Activated CD8-positive, alpha-beta T cell treated with anti-CD3 and anti-CD28 coated beads, Interleukin-2, amount 10 ng/mL, durations not matched to agents 7 days and 5 days (primary cell): Measurements from ENCODE around the gene GLA. TPM values are rescaled to one million over a fixed set of nuclear protein-coding genes. Genes with fewer than 3 reads are reported as not detected.

Experiments
- ATAC-seq: fragments of 150-1000 bp; cut with Tn5 transposase; one replicate; pipeline ENCODE4 v1.10.0; 2021; ENCODE audit warnings: moderate library complexity
- CTCF ChIA-PET: fragments of 350-600 bp; sonication (Branson Sonifier 250); formaldehyde crosslinking; loops from one replicate; lab custom pipeline; 2021; ENCODE audit warnings: antibody characterized with exemption; lab: Charles Lee
- POLR2A ChIA-PET: fragments of 350-600 bp; sonication (Branson Sonifier 250); formaldehyde crosslinking; loops from one replicate; lab custom pipeline; 2021; ENCODE audit warnings: antibody characterized with exemption; lab: Charles Lee
- DNase-seq: peaks from one replicate; pipeline ENCODE4 v3.0.0-alpha.2; 2020
- H3K27ac Mint-ChIP-seq: one replicate; pipeline ENCODE4 v1.8.0; 2021; ENCODE audit warnings: mild to moderate bottlenecking, mixed read lengths
- H3K27me3 Mint-ChIP-seq: one replicate; pipeline ENCODE4 v1.8.0; 2021; ENCODE audit warnings: low read depth, mixed read lengths
- H3K36me3 Mint-ChIP-seq: one replicate; pipeline ENCODE4 v1.8.0; 2021; ENCODE audit warnings: low read depth, mixed read lengths
- H3K4me1 Mint-ChIP-seq: one replicate; pipeline ENCODE4 v1.8.0; 2021; ENCODE audit warnings: low read depth, mixed read lengths
- H3K4me3 Mint-ChIP-seq: one replicate; pipeline ENCODE4 v1.8.0; 2021; ENCODE audit warnings: mild to moderate bottlenecking, mixed read lengths
- H3K9me3 Mint-ChIP-seq: one replicate; pipeline ENCODE4 v1.8.0; 2022; ENCODE audit warnings: mixed read lengths; ENCODE audit not compliant: insufficient read depth
- total RNA-seq, 2 experiments: library from RNA; stranded (reverse); gene quantifications; one replicate each; pipeline ENCODE4 v1.2.3, GENCODE V29; 2021

Gene GLA
- total RNA-seq, 2 experiments from 2014 or later = 34.7 to 38.4 TPM

- no peaks in the 10 kb centered on the region for H3K27me3 Mint-ChIP-seq
- ChIA-PET CTCF (interaction anchor here (1.5 to 2.6 kb wide), 2 partner anchors 10 to 341 kb away, joined by 3 to 15 read pairs; no protein-coding TSS in a partner anchor), POLR2A (interaction anchor here (1.0 to 1.2 kb wide), 3 partner anchors 10 to 515 kb away, joined by 3 to 5 read pairs (median 4); partner anchors contain the start of gene ZMAT1)
- H3K9me3 Mint-ChIP-seq = no peaks in the 10 kb centered on the region
- ATAC-seq (no peak), DNase-seq (no peak)
- peak overlapping the region; percentile 78 for H3K4me3 Mint-ChIP-seq
- H3K36me3 Mint-ChIP-seq = peaks cover 13% of the 10 kb centered on the region
- H3K4me1 Mint-ChIP-seq = peaks cover 33% of the 10 kb centered on the region
- H3K27ac Mint-ChIP-seq = peak overlapping the region; percentile 34
Observed at GRCh38 chrX:101417190-101417589, 9.5 kb upstream of the GLA start.

GRCh38 chrX:101416691-101417090 lies 9.0 kb upstream of the GLA start:
- CTCF ChIA-PET = interaction anchor here (1.5 to 2.6 kb wide), 2 partner anchors 10 to 342 kb away, joined by 3 to 15 read pairs; no protein-coding TSS in a partner anchor
- DNase-seq (no peak), ATAC-seq (no peak)
- peaks cover 18% of the 10 kb centered on the region for H3K36me3 Mint-ChIP-seq
- H3K27me3 Mint-ChIP-seq = no peaks in the 10 kb centered on the region
- peak overlapping the region; percentile 34 for H3K27ac Mint-ChIP-seq
- POLR2A ChIA-PET = interaction anchor here (1.0 to 1.2 kb wide), 2 partner anchors 10 to 515 kb away, joined by 3 to 5 read pairs; partner anchors contain the start of gene ZMAT1
- H3K4me1 Mint-ChIP-seq = peaks cover 35% of the 10 kb centered on the region
- no peak overlapping the region for H3K4me3 Mint-ChIP-seq
- no peaks in the 10 kb centered on the region for H3K9me3 Mint-ChIP-seq

DNA sequence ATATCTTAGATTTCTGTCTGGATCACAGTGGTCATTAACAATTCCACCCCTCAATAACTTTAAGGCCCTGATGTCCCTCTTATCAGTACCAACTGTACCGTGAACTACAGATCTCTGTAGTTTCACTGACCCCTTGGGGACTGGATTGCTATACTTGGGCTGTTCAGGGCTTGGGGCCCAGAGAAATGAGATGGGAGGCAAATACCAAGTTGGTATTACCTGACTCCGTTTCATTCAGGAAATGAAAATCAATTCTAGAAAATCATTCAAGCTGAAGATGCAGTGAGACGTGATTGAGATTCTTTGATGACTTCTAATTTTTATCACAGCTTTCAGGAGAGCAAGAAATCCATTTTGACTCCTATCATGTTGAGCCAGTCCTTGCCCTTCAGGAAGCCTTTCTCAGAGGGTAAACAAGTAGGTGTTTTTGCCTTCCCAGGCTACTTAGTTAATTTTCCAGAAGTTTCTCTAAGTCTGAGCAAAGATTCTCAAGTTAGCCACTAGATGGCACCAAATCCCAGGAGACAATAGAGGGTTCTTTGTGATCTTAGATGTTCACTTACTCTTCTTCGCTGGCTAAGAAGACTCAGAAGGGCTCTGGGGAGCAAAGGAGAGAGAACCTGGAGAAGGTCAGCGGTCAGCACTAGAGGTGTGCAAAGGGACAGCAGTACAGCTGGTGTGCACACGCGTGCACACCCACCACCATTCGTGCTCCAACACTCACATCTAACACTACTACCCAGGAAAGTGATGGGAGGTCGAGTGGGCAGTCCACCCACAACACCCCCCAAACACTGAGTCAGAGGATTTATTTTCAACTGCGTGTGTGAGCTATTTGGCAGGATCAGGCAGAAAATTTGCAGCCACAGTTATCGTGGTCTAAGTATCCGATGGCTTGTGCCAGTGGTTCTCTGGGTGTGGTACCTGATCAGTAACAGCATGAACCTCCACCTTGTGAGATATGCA lies 7.7 kb upstream of the GLA start:
- CTCF ChIA-PET = interaction anchor here (0.8 to 2.6 kb wide), 8 partner anchors 11 to 376 kb away, joined by 3 to 15 read pairs (median 4); partner anchors contain the start of gene RPL36A
- DNase-seq (peak; percentile 56), ATAC-seq (peak; percentile 37)
- Mint-ChIP-seq H3K27me3 (no peaks in the 10 kb centered on the region), H3K9me3 (no peaks in the 10 kb centered on the region), H3K4me1 (peaks cover 40% of the 10 kb centered on the region), H3K27ac (peak overlapping the region; percentile 20), H3K4me3 (no peak overlapping the region), H3K36me3 (peaks cover 22% of the 10 kb centered on the region)
- POLR2A ChIA-PET = interaction anchor here (0.5 kb wide), 1 partner anchor 290 kb away, joined by 3 read pairs; no protein-coding TSS in a partner anchor

GRCh38 chrX:101411984-101412383 lies 4.3 kb upstream of the GLA start:
- Mint-ChIP-seq H3K36me3 (peaks cover 22% of the 10 kb centered on the region), H3K27me3 (no peaks in the 10 kb centered on the region), H3K9me3 (no peaks in the 10 kb centered on the region), H3K4me3 (no peak overlapping the region), H3K27ac (no peak overlapping the region), H3K4me1 (peaks cover 33% of the 10 kb centered on the region)
- CTCF ChIA-PET = no interaction called here
- no peak for ATAC-seq
- DNase-seq = no peak
- POLR2A ChIA-PET = no interaction called here

DNA sequence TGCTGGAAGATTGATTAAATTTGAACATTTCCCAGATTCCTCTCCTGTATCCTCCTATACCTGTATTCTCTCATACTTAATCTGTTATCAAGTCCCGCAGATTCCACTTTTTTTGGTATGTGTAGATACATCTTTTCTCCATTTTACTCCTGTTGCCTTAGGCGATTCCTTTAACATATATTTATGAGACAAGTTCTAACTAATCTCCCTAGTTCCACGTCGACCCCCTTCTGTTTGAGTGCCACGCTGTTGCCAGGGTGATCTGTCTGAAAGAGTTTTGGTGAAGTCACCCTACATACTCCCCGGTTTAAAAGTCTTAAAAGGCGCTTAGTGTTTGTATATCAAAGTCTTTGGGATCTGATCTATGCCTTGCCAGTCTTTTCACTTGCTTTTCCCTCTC lies 2.7 kb upstream of the GLA start:
- Mint-ChIP-seq H3K27me3 (no peaks in the 10 kb centered on the region), H3K27ac (peak overlapping the region; percentile 60), H3K36me3 (peaks cover 25% of the 10 kb centered on the region), H3K9me3 (no peaks in the 10 kb centered on the region), H3K4me1 (peaks cover 35% of the 10 kb centered on the region), H3K4me3 (peak overlapping the region; percentile 55)
- DNase-seq (no peak), ATAC-seq (no peak)
- CTCF ChIA-PET = no interaction called here
- POLR2A ChIA-PET = no interaction called here

GRCh38 chrX:101409043-101409442 lies 1.3 kb upstream of the GLA start:
- H3K4me3 Mint-ChIP-seq = peak overlapping the region; percentile 91
- peaks cover 26% of the 10 kb centered on the region for H3K36me3 Mint-ChIP-seq
- ATAC-seq (no peak), DNase-seq (no peak)
- peak overlapping the region; percentile 66 for H3K27ac Mint-ChIP-seq
- peaks cover 32% of the 10 kb centered on the region for H3K4me1 Mint-ChIP-seq
- no peaks in the 10 kb centered on the region for H3K27me3 Mint-ChIP-seq
- POLR2A ChIA-PET = no interaction called here
- H3K9me3 Mint-ChIP-seq = no peaks in the 10 kb centered on the region
- CTCF ChIA-PET = no interaction called here

- no peak for ATAC-seq
- POLR2A ChIA-PET = no interaction called here
- CTCF ChIA-PET = no interaction called here
- Mint-ChIP-seq H3K27ac (peak overlapping the region; percentile 99), H3K36me3 (peaks cover 29% of the 10 kb centered on the region), H3K4me3 (peak overlapping the region; percentile 91), H3K4me1 (peaks cover 34% of the 10 kb centered on the region), H3K9me3 (no peaks in the 10 kb centered on the region), H3K27me3 (no peaks in the 10 kb centered on the region)
- no peak for DNase-seq
Observed at GRCh38 chrX:101408532-101408841, 762 bp upstream of the GLA start.

DNA sequence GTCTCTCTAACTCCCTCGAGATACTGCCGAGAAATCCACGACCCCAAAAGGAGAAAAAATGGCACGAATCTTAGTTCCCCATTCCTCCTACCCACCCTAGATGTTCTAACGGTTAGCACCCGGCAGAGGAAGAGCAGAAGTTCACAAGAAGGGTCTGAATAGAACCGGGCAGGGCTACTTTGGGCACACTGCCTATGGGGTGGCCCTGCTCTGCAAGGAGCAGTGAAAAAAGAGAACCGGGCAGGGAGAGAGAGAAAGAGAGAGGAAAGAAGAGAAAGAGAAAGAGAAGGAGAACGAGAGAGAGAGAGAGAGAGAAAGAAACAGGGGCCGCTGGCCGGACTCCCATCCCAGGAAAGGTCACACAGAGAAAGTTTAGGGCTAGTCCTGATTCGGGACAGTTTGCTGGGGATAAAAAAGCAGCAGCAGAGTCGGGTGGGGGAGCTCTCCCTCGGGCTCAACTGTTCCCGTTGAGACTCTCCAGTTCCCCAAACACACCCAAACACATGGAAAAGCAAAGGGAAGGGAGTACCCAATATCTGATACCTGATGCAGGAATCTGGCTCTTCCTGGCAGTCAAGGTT lies 468 bp downstream of the GLA start:
- Mint-ChIP-seq H3K4me1 (peaks cover 25% of the 10 kb centered on the region), H3K36me3 (peaks cover 24% of the 10 kb centered on the region), H3K27me3 (no peaks in the 10 kb centered on the region), H3K4me3 (peak overlapping the region; percentile 91), H3K27ac (peak overlapping the region; percentile 99), H3K9me3 (no peaks in the 10 kb centered on the region)
- ChIA-PET POLR2A (interaction anchor here (0.6 to 1.3 kb wide), 4 partner anchors 9 to 357 kb away, joined by 3 to 7 read pairs (median 4); partner anchors contain the start of gene RPL36A), CTCF (interaction anchor here (1.0 kb wide), 1 partner anchor 16 kb away, joined by 3 read pairs; the partner anchor contains the start of gene RPL36A)
- ATAC-seq (peak; percentile 0), DNase-seq (no peak)

DNA sequence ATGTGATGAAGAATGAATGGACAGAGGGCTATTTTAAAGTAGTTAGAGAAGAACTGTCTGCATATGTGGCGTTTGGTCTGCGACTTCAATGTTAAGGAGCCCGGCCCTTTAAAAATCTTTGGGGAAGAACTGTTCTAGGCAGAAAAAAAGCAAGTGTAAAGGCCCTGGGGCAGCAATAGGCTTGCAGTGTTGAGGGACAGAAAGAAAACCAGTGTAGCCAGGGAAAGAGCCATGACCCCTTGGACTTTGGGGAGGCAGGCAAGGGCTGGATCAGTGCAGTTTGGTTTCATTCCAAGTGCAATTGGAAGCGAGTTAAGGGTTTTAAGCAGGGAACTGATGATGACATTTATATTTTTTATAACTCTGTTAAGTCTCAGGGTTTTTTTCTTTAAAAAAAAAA lies 7.9 kb downstream of the GLA start:
- ATAC-seq (no peak), DNase-seq (no peak)
- POLR2A ChIA-PET = interaction anchor here (2.1 kb wide), 1 partner anchor 9 kb away, joined by 6 read pairs; the partner anchor contains the start of gene RPL36A
- CTCF ChIA-PET = no interaction called here
- Mint-ChIP-seq H3K27ac (no peak overlapping the region), H3K9me3 (no peaks in the 10 kb centered on the region), H3K4me1 (peaks cover 6% of the 10 kb centered on the region), H3K36me3 (peaks cover 34% of the 10 kb centered on the region), H3K27me3 (no peaks in the 10 kb centered on the region), H3K4me3 (no peak overlapping the region)

GRCh38 chrX:101398694-101399093 lies 9.0 kb downstream of the GLA start:
- Mint-ChIP-seq H3K9me3 (no peaks in the 10 kb centered on the region), H3K4me3 (no peak overlapping the region), H3K27me3 (no peaks in the 10 kb centered on the region), H3K36me3 (peaks cover 31% of the 10 kb centered on the region), H3K4me1 (peaks cover 4% of the 10 kb centered on the region), H3K27ac (no peak overlapping the region)
- POLR2A ChIA-PET = no interaction called here
- CTCF ChIA-PET = no interaction called here
- ATAC-seq (no peak), DNase-seq (no peak)

GRCh38 chrX:101397779-101398178 lies 9.9 kb downstream of the GLA start:
- H3K4me3 Mint-ChIP-seq = no peak overlapping the region
- DNase-seq (no peak), ATAC-seq (no peak)
- no peaks in the 10 kb centered on the region for H3K27me3 Mint-ChIP-seq
- ChIA-PET POLR2A (interaction anchor here (0.8 kb wide), 1 partner anchor 10 kb away, joined by 4 read pairs; the partner anchor contains the start of genes GLA and HNRNPH2), CTCF (no interaction called here)
- H3K36me3 Mint-ChIP-seq = peaks cover 36% of the 10 kb centered on the region
- no peak overlapping the region for H3K27ac Mint-ChIP-seq
- no peaks in the 10 kb centered on the region for H3K9me3 Mint-ChIP-seq
- H3K4me1 Mint-ChIP-seq = peaks cover 11% of the 10 kb centered on the region
